OCI-LY1 (cell line): ENCODE data around the gene HAX1.

Experiments used
- CTCF ChIP-seq: fragments of 200-600 bp; sonication (generic), shearing (Covaris generic); IDR thresholded peaks from 2 replicates; pipeline ENCODE4 v1.5.1; 2017; ENCODE audit warnings: mild to moderate bottlenecking, antibody characterized with exemption, low read length, moderate library complexity, mixed read lengths
- EZH2 ChIP-seq: fragments of 200-600 bp; sonication (generic), shearing (Covaris generic); IDR thresholded peaks from 2 replicates; pipeline ENCODE4 v1.8.0; 2017; ENCODE audit warnings: borderline replicate concordance, mixed run types, mild to moderate bottlenecking, antibody characterized with exemption, low read length, moderate library complexity, mixed read lengths

- TF ChIP-seq CTCF, result no peak
- TF ChIP-seq EZH2, result no peak
Observed at GRCh38 chr1:154313066-154313356, 40.6 kb downstream of the HAX1 start.
